Body of pancreas (tissue), 4 donors: ENCODE data around the gene COA8. TPM values are rescaled to one million over a fixed set of nuclear protein-coding genes. Genes with fewer than 3 reads are reported as not detected.

ENCODE experiments used
- ATAC-seq: fragments of 150-250 bp; one replicate; pipeline ENCODE4 v1.9.1; 2016
- DNase-seq, 4 donors: peaks; one replicate each; pipeline ENCODE4 v3.0.0-alpha.2; 2019
- H3K27ac ChIP-seq, 4 donors: fragments of 200-600 bp; sonication (generic); 1 replicate in 3 of 4; 2 replicates in 1 of 4; pipeline versions ENCODE4 v1.5.1 to v1.6.1; 2016 to 2019; ENCODE audit warnings: mild to moderate bottlenecking in 1 of 4, mixed read lengths in 1 of 4, moderate library complexity in 1 of 4
- H3K27me3 ChIP-seq, 2 donors: fragments of 200-600 bp; sonication (generic); one replicate each; pipeline ENCODE4 v1.6.0; 2016; ENCODE audit warnings: mild to moderate bottlenecking in 1 of 2
- H3K36me3 ChIP-seq, 2 donors: fragments of 200-600 bp; sonication (generic); replicated peaks in 1 of 2; 2 replicates each; pipeline ENCODE4 v1.5.1; 2016; ENCODE audit warnings: low read depth in 2 of 2; ENCODE audit not compliant: insufficient read depth in 1 of 2
- H3K4me1 ChIP-seq: fragments of 200-600 bp; sonication (generic); one replicate; pipeline ENCODE4 v1.6.0; 2016
- H3K4me3 ChIP-seq, 2 donors: fragments of 200-600 bp; sonication (generic); 1 replicate in 1 of 2; 2 replicates in 1 of 2; pipeline ENCODE4 v1.5.1; 2016 to 2019
- H3K9me3 ChIP-seq, 3 donors: fragments of 200-600 bp; sonication (generic); 1 replicate in 2 of 3; 2 replicates in 1 of 3; pipeline ENCODE4 v1.5.1; 2016
- CTCF ChIP-seq, 7 experiments: fragments of 450-650 bp in 4 of 7; fragments of 200-600 bp in 3 of 7; sonication (generic) in 3 of 7; IDR thresholded peaks; one replicate each; pipeline ENCODE4 v1.5.1; 2016 to 2019; ENCODE audit warnings: antibody characterized with exemption in 7 of 7
- POLR2A ChIP-seq, 3 donors: fragments of 450-650 bp; IDR thresholded peaks; one replicate each; pipeline ENCODE4 v1.6.1; 2016; ENCODE audit warnings: antibody characterized with exemption in 3 of 3, mild to moderate bottlenecking in 2 of 3
- WGBS, 2 donors: methylation state at CpG; one replicate each; pipeline ENCODE4 v1.1.5; 2017; 5-methylcytosine and 5-hydroxymethylcytosine counted together
- intact Hi-C: fragments of 100-400 bp; cut with DNase I; formaldehyde crosslinking; loops from one replicate; pipeline ENCODE4 v1.15.1; 2023
- total RNA-seq, 2 donors: library from RNA; depleted of rRNA; stranded (reverse); fragments of >200 nt; gene quantifications; one replicate each; pipeline ENCODE4 v1.1.0, GENCODE V29; 2016

Gene COA8
- total RNA-seq, 2 donors from 2014 or later = 15.2 to 32.2 TPM

GRCh38 chr14:103534576-103535061, 28.1 kb upstream of the COA8 start:
- H3K9me3 ChIP-seq = no peaks in the 10 kb centered on the region
- no peaks in the 10 kb centered on the region for H3K27me3 ChIP-seq
- intact Hi-C loops = no loop called here
- H3K27ac ChIP-seq = no peak overlapping the region
- peaks cover 0 to 3% of the 10 kb centered on the region in 2 donors for H3K36me3 ChIP-seq
- TF ChIP-seq CTCF (IDR thresholded peaks at IDR 0.05) (no peak), POLR2A (IDR thresholded peaks at IDR 0.05) (no peak)
- no peak for DNase-seq
- no peak overlapping the region for H3K4me3 ChIP-seq
- WGBS, 2 donors = 83 to 91% methylated on average over 12 to 14 of the region's 22 CpGs
- no peak for ATAC-seq
- peaks cover 33% of the 10 kb centered on the region for H3K4me1 ChIP-seq

- H3K36me3 ChIP-seq = peaks cover 0 to 3% of the 10 kb centered on the region in 2 donors
- no peak overlapping the region for H3K4me3 ChIP-seq
- H3K27ac ChIP-seq = no peak overlapping the region
- DNase-seq = no peak
- no peaks in the 10 kb centered on the region for H3K9me3 ChIP-seq
- intact Hi-C loops = no loop called here
- H3K27me3 ChIP-seq = no peaks in the 10 kb centered on the region
- 83% methylated on average over 21 of the region's 21 CpGs; no CpG with 5 or more reads in 1 of the 2 donors for WGBS, 2 donors
- no peak for ATAC-seq
- H3K4me1 ChIP-seq = peaks cover 29% of the 10 kb centered on the region
- no peak for TF ChIP-seq CTCF (IDR thresholded peaks at IDR 0.05)
- TF ChIP-seq POLR2A (IDR thresholded peaks at IDR 0.05) = no peak
Measured at GRCh38 chr14:103535081-103535890, 27.5 kb upstream of the COA8 start.

- Histone ChIP-seq H3K27me3 (no peaks in the 10 kb centered on the region), H3K27ac (no peak overlapping the region), H3K9me3 (no peaks in the 10 kb centered on the region), H3K4me1 (peaks cover 29% of the 10 kb centered on the region), H3K4me3 (no peak overlapping the region), H3K36me3 (peaks cover 0 to 3% of the 10 kb centered on the region in 2 donors)
- DNase-seq (no peak), ATAC-seq (no peak)
- TF ChIP-seq CTCF (IDR thresholded peaks at IDR 0.05) = no peak
- no peak for TF ChIP-seq POLR2A (IDR thresholded peaks at IDR 0.05)
- WGBS, 2 donors = 78 to 84% methylated on average over 9 to 10 of the region's 11 CpGs
- intact Hi-C loops = no loop called here
Measured at GRCh38 chr14:103535891-103536565, 26.7 kb upstream of the COA8 start.

- Histone ChIP-seq H3K27me3 (no peaks in the 10 kb centered on the region), H3K36me3 (peaks cover 0 to 3% of the 10 kb centered on the region in 2 donors), H3K4me1 (peaks cover 28% of the 10 kb centered on the region), H3K4me3 (no peak overlapping the region), H3K27ac (no peak overlapping the region), H3K9me3 (no peaks in the 10 kb centered on the region)
- intact Hi-C loops = no loop called here
- DNase-seq = no peak
- TF ChIP-seq CTCF (IDR thresholded peaks at IDR 0.05) (no peak), POLR2A (IDR thresholded peaks at IDR 0.05) (no peak)
- no peak for ATAC-seq
- WGBS, 2 donors = 81 to 84% methylated on average over 9 of the region's 9 CpGs
Measured at GRCh38 chr14:103536693-103537092, 26.1 kb upstream of the COA8 start.
